Measurements from ENCODE around the gene ELF4.

The ELF4 gene

DNA sequence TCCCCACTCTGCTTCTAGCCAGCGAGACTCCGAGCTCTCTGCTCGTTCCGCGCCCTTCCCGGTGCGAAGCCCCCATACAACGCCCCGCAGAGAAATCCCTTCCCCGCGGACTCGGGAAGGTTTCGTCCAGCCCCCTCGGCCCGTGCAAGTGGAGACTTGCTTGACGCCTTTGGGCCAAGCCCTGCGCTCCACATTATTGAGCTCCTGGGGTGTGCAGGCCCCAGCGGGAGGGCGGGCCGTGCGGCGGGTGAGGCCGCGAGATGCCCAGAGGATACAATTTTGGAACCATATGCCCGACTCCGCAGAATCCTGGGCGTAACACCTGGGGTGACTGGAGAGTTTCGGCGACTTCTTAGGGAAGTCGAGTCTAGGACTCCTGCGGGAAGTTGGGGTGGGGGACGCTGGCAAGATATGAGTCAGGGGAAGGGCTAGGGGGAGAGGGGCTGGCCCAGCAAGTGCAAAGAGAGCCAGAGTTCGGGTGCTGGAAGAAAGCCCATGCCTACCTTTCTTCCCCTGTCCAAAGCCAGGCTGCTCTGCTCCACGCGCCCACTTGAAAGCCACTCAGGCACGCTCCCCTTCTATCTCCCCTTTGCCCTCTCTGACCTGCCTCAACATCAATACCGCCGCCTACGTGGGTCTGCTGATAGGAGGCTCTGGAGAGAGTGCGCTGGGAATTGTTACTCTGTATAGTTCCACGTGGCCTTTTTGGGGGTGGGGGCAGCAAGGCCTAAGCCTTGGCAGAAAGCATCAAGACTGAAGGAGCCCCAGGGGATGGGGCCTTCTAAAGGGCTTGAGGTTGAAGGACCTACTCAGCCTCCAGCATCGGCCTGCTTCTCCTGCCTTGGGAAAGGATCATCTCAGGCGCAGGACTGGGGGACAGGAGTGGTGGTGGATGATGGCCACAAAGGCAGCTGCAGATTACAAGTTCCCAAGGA, 1.2 kb upstream of the ELF4 start:
- DNase-seq = no peak

DNA sequence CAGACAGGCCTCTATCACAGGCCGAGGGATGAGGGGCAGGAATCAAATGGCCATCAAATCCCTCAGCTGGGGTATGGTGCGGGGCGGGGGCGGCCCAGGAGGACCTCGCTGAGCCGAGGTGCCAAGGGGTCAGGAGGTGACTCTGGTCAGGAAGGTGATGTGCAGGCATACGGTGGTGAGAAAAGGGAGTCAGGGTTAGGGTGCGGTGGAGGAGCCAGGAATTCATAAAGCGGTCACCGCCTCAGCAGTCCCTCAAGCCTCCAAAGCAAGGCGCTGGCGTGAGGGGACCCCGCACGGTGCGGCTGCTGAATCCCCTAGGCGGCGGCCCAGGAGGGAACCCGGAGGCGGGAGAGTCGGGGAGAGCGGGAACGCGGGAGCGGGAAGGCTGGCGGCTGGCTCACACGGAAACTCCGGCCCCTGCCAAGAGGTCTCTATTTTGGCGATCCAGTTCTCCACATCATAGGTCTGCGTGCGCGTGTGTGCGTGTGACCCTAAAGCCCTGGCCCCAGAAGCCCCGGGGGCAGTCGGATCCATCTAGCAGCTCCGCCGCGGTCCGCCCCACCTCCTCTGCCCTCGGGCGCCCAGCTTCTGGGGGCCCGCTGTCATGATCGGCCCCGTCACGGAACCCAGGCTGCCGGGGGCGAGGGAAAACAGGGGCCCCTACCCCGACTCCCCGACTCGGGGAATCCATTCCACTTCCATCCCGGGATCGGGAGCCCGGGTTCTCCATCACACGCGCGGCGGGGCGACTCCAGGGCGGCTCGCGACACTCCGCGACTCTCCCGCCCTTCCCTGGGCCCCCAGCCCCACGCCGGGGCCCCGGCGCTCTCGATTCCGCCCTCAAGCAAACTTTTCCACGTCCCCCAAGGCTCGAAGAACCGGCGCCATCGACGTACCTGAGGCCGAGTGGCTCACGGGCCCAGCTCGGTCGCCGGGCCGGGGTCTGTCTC, 593 bp downstream of the ELF4 start:
- DNase-seq = no peak

DNA sequence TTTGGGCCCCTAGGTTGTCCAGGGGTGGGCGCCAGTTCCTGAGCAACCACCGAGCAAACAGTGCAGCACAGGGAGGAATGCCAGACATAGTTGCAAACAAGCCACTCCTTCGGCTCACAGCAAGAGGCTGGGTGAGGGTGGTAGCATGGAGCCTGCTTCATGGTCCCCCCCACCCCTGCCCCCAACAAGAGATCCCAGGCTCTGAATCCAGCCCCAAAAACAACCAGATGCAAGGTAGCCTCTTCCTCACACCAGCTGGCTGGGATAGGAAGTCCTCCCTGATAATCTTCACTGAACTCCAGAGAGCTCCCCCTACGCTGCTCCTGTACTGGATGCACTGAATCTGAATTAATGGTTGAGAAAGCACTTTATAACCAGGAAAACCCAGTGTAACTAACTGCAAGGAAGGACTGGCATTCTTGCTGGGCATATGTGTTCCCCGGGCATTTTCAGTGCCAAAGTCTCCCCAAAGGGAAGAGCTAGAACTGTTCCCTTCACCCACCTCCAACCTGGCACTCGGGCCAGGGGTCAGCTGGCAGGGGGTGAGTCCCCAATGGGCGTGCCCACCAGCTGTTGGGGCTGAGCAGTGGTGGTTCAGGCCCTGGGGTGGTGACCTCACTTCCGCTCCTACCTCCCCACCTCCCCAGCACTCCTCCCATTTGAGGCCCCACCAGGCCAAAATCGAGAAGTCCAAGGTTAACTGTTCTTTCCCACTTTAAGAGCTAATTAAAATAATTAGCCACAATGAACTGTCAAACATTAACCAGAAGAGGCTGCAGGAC, 1.5 kb downstream of the ELF4 start:
- DNase-seq = no peak

DNA sequence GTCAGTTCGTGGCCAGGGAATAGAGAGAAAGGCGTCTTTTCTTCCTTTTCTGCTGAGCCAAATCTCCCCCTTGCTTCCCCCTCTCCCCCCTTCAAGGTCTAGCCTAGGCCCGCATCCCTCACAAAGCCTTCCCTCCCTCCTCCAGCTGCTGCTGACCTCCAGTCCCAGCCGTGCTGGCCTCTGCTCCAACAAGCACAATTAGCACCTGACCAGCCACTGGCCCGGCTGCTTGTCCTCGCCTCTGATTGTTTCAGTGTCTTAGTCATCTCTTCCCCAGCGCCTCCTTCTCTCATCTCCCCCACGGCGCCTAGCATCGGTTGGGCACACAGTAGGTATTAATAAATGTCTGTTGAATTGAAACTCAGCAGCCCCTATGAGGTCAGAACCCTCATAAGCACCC, 4.2 kb downstream of the ELF4 start:
- DNase-seq = no peak

DNA sequence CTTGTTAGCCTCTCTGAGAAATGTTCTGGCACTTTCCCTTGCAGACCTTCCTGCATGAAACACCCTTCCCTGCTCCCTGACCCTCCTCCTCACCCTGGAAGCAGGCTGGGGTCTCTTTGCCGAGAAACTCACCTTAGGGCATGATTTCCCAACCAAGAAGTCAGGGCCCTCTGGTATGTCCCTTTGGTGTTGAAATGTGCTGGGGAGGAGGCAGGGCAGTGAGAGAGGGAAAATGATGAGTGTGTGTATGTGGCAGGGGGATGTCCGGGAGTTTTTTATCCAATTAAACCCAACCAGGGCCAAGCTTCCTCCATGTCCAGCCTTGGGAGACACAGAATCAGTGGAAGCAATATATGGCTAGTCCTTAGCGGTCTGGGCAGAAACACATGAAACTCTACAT, 5.1 kb downstream of the ELF4 start:
- DNase-seq = no peak

DNA sequence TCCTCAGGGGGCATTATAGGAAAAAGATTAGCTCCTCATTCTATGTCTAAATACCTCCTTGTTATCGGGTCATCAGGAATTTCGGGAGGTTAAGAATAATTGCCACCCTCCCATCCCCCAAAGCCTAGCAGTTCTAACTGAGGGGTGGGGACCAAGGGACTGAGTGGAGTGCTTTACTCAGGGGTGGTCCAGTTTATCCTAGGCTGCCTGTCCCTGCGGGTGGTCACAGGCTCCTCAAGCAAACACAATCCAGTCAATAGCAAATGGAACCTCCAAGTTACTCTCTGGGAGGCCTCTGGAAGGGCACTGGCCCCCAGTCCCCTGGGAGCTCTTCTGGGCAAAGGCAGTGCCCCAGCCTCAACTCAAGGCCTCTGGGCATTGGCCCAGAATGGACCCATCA, 6.7 kb downstream of the ELF4 start:
- DNase-seq = no peak

DNA sequence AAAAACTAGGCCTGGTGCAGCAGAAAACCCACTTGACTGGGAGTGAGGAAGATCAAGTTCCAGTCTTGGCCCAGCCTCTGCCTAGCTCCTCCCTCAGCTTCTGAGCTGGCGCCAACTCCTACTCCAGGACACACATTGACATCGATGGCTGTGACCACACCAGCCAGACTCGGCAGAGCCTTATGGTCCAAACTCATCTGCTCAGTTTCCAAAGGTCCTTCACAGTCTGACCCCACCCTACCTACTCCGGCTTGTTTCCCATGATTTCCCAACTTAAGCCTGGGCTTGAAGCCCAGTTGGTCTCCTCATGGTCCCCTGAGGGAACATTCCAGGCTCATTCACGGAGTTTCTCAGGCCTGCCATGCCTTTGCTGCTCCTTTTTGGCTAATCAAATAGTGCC, 10.1 kb downstream of the ELF4 start:
- no peak for DNase-seq

DNA sequence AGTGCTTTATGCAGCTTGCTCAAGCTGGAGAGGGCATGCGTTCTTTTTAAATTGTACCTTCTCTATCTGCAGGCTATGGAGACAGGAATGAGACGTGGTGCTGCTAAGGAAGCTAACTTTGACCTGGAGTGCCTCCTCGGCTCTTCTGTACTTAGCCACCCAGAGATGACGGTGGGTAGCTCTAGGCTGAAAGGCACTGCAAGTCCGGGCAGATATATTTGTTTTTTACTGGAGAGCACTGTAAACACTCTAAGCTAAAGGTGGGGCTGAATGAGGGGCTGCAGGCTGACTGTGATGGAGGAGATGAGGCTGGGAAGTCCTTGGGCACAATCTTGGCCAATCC, 12.1 kb downstream of the ELF4 start:
- DNase-seq = no peak

DNA sequence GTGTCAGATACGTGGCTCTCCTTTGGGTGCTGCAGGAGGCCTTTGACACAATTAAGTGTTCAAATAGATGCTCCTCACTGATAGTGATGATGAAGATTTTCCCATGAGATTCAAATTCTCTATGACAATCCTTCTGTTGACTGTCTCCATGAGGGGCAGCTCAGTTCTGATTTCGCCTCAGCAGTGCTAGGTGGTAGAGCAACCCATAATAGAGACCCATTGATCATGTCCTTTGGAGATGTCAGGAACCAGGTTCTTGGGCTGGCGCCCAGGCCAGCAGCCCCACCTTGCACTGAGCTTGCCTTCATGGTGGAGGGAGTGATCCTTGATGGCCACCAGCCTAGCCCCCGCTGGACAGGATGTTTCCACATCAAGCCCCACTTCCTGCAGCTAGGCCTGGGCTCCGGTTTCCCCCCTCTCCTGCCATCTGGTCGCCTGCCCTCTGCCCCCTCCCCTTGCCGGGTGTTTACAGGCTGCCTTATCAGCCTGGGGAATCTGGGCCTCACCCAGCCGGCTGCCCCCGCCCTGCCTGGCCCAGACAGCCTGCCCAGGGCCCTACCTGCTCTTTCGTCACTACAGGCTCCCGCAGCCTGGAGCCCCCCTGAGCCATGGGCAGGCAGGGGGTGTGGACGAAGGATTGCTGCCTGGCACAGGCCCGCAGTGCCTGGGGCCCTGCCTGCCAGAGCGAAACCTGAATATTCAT, 12.6 kb downstream of the ELF4 start:
- DNase-seq = no peak

DNA sequence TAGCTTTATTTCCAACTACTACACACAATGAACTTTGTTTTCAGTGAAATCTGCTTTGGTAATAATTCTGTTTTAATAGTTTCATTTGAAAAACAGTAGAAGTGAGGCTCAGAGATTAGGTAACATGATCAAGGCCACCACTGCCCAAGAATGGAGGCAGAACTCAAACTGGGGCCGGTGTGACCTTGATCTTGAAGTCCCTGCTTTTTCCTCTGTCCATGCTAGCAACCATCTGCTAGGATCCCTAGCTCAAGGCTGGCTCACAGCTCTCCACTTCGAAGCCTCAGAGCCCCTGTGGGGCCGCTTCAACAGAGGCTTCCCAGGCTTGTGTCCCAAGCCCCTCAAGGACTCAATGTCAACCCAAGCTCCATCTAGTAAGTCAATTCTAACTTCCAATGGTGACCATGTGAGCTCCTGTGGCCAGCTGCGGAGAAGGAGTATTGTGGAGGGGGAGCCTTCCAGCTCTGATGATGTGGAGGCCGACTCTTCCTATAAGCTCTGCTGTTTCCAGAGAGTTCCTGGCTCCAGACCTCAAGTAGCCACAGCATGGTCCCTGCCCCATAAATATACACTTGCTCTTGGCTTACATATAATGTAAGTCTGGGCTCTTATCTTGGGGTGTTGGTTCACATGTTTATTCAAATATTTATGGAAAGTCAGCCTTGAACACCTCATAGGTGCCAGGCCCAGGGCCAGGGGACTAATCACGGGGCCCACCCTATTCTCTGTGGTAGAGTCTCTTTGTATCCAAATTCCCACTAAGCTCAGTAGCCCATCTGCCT, 14.9 kb downstream of the ELF4 start:
- no peak for DNase-seq

DNA sequence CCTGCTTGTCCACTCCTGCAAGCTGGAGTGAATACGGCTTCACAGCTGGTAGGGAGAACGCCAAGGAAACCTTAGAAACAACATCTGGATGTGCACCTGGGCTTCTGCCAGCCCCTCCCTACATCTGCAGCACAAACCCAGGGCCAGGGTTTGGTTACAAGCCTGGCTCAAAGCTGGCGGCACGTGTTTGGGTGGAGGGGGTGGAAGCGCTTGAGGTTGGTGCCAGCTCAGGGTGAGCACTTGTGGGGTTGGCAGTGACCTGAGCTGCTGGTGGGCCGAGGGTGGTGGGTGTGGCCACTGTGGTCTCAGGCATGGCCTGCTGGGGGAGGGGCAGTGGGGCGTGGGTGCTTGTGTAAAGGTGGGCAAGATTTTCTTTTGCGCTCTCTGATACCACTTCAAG, 15.6 kb downstream of the ELF4 start:
- DNase-seq = no peak

DNA sequence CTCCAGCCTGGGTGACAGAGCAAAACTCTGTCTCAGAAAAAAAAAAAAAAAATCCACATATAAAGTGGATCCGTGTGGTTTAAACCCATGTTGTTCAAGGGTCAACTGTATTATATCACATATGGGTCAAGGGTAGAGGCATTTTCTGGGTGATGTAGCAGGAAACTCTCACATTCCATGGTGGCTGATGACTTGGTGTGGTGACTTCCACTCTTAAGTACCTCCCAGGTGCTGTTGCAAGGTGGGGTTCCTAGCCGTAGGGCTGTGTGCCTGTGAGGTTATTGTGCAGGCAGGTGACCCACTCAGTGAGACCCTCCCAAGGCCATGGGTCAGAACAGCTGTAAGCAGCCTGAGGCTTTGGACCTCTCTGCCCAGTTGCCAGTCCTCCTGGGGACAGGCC, 17.0 kb downstream of the ELF4 start:
- no peak for DNase-seq

DNA sequence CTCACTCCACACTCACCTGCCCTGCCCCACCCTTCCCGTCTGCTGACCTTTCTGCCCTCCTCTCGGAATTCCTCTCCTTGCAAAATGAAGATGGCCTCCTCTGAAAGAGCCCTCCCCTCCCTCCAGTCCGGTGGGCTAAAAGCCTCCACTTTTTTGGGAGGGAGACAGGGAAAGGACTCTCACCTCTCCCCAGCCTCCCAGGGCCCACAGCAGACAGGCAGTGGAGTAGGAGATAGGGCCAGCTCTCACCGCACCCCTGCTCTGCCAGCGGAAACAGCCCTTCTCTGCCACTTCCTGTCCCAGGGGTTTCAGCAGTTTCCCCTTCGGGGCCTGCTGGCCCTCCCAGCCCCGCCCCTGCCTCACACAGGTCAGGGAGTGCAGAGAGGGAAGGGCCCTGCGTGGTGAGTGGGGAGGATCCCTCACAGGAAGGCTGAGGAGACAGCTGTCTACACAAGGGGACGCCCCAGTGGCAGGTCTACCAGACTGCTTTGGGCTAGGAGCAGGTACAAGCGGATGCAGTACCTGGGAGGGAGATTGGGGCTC, 18.2 kb downstream of the ELF4 start:
- DNase-seq = no peak

DNA sequence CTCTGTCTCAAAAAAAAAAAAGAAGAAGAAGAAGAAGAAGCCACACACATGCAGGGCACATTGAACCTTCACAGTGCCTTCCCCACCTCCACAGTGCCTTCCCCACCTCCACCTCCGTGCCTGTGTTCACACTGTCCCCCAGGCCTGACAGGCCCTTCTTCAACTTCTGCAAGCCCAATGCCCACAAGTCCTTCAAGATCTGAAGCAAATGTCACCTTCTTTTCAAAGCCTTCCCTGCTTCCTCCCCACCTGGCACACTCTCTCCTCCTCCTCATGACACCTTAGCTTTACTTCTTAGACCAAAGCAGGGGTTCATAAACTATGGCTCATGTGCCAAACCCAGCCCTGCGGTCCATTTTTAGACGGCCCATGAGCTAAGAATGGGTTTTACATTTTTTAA, 19.9 kb downstream of the ELF4 start:
- DNase-seq = no peak

DNA sequence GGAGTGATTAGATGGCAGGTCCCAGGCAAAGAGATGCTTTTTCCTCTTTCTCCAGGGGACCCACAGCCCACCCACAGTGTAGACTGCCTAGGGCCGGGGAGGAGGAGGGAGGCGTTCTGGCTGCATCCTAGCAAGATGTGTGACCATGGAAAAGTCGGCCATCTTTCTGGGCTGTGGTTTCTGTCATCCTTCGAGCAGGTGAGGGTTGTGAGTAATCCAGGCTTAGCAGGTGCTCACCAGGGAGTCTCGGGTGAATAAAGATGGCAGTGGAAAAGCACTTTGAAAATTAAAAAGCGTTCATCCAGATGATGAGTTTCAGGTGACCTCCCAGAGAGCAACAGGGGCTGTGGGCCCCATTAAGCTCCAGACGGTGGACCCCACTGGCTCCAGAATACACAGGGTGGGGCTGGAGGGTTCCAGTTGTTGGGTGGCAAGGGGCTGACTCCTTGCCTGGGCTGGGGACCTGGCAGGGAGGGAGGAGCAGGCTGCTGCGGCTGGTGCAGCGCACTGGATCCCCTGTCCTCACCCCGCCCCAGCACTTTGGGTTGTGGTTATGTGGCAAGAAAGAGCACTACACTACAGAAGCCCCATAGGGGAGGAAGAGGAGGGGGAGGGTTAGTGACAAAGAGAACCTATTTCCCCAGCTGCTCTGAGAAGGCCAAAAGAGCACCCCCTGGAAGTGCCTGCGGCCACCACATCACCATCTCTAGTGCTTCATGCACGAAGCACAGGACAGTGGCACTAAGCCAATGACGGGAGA, 23.7 kb downstream of the ELF4 start:
- DNase-seq = no peak

DNA sequence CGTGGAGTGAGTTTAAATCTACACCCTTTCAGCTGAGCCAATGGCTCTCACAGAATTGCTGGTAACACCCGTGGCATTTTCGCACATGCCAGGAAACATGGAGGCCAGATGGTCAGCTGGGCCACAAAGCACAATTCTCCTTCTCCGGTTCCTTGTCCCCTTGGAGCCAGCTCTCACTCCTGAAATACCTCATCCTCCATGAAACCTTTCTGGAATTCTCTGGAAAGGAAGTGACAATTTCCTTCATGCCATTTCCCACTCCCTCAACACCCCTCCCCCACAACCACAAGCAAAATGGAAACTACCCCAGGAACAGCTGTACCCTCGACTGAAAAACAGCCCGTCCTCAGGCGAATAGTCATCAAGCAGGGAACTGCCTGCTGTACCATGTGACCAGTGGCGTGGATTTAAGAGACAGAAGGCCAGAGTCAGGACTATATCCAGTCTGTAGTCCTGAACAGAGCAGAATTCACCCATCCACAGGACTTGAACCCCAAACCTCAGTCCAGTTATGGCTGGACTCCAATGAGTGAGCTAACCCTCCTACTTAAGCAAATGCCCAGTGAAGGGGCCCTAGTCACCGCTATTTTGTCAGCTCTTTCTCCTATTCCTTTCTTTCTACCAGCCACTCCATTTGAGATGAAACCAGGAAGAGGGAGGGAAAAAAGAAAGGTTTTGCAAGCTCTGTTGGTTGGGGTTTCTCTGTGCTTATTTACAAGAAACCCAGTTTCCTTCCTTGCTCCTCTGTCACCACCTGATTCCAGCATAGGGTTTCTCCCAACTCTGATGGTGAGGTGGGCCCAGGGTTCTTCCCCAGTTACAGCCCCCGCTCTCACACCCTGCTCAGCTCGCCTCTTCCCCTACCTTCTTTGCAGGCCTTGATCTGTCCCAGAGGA, 24.5 kb downstream of the ELF4 start:
- DNase-seq = no peak

DNA sequence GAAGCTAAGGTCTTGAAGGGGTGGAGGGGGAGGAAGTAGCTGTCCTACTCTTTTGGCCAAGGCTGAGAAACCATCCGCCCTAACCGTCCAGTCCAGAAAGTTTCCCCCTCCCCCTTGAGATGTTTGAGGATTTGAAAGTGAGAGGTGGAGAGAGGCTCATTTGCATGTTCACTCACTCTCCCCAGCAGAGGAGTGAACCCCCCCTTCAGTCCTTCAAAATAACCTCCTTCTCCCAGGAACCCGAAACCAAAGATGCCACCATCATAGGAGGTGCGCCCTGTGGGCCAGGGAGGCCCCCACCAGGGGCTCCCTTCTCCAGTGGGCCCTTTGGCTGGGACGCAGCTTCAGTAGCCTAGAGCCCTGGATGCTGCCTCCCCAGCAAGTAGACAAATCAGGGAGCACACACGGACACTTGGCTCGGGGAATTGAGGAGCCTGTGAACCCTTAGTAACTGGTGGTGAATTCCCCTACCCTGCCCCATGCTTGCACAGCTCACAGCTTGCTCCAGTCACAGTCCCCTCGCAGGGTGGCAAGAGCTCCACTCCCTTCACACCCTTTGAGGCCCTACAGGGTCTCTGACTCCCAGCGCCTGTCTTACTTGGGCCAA, 25.6 kb downstream of the ELF4 start:
- DNase-seq = no peak

DNA sequence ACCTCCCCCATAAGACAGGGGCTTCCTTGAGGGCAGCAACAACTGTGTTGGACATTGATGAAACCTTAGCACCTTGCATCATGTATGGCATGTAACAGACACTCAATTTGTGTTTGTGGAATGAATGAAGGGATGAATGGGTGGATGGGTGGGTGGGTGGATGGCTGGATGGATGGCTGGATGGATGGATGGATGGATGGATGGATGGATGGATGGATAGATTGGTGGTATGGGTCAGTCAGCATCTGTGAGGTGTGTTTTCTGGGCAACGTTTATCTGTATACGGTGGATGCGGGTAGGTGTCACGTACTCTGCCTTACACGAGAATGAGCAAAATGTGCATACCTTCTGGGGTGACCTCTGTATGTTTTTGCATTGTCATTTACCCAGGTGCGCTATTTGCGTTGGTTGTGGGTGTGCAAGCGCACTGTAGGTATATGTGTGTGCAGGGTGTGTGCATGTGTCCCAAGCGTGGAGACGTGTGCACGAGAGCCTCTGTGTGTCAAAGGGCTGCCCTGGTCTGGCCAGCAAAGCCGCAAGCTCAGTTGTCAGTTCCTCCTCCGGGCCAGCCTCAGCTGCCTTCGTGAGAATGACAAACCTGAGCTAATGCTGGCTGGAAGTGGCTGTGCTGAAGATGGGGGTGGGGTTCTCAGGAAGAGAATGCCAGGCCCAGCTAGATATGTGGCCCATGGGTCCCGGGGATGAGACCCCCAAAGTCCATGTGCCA, 26.5 kb downstream of the ELF4 start:
- no peak for DNase-seq
